ENCODE data around the gene CDK18. TPM values are rescaled to one million over a fixed set of nuclear protein-coding genes. Genes with fewer than 3 reads are reported as not detected.
A peak's percentile ranks its signal among the peaks of the same experiment; 100 is the strongest.

The CDK18 gene
- polyA plus RNA-seq, 1 donor from 2014 or later = not detected

DNA sequence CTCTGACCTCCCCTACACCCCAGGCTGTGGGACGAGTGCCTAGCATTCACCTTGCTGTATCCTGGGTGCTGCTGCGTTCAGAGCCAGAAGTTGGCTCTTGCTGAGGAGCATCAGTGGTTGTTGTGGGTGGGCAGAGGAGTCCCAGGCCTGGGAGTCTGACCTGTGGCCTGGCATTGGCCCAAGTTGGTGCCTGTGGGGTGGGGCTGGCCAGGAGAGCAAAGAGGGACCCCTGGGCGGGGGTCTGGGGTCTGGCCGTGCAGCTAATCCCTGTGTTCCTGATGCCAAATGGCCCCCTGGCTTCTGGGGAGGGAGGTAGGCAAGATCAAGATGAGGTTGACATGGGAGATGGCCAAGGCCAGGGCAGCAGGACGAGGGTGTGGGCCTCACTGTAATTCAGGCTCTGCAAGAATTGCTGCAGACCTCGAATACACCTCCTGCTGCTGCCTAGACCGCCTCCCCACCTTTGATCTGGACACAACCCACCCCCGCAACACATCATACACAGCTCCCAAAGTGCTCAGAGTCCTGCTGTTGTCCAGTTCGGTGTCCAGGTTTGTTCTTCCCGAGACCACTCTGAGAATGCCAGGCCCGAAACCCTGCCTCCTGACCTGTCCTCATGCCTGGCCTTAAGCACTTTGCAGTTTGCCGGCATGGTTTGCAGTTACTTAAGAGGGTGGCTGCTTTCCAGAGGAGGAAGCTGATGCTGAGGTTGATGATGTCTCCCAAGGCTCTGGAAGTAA, 28.7 kb downstream of the CDK18 start:
- H3K4me3 ChIP-seq (ENCODE audit: low read length) = no peak overlapping the region
- H3K9me2 ChIP-seq (ENCODE audit: insufficient read depth, low read length) = no peaks in the 10 kb centered on the region
- no peaks in the 10 kb centered on the region for H3K36me3 ChIP-seq (ENCODE audit: insufficient read depth, low read length)
- no peaks in the 10 kb centered on the region for H3K27me3 ChIP-seq (ENCODE audit: insufficient read depth, low read depth, low read length)
- no peaks in the 10 kb centered on the region for H3F3A ChIP-seq (ENCODE audit: insufficient read depth, low read length, poor library complexity, severe bottlenecking)
- no peaks in the 10 kb centered on the region for H3K9me3 ChIP-seq (ENCODE audit: low read length)
- peak overlapping the region; percentile 20 for H3K9ac ChIP-seq (ENCODE audit: low read length)
- no peaks in the 10 kb centered on the region for H3K79me2 ChIP-seq (replicated peaks; ENCODE audit: insufficient read depth, low read length)
- no peak overlapping the region for H2AFZ ChIP-seq (ENCODE audit: low read depth, low read length)
- H3K27ac ChIP-seq (ENCODE audit: low read length) = peak overlapping the region; percentile 8
- no peak overlapping the region for H3K4me2 ChIP-seq (ENCODE audit: low read length)
- H4K20me1 ChIP-seq (ENCODE audit: insufficient read depth) = no peaks in the 10 kb centered on the region
- TF ChIP-seq SMC3 (conservative IDR thresholded peaks at IDR 0.05; ENCODE audit: poor library complexity) = no peak
- TF ChIP-seq, protein P1, sequence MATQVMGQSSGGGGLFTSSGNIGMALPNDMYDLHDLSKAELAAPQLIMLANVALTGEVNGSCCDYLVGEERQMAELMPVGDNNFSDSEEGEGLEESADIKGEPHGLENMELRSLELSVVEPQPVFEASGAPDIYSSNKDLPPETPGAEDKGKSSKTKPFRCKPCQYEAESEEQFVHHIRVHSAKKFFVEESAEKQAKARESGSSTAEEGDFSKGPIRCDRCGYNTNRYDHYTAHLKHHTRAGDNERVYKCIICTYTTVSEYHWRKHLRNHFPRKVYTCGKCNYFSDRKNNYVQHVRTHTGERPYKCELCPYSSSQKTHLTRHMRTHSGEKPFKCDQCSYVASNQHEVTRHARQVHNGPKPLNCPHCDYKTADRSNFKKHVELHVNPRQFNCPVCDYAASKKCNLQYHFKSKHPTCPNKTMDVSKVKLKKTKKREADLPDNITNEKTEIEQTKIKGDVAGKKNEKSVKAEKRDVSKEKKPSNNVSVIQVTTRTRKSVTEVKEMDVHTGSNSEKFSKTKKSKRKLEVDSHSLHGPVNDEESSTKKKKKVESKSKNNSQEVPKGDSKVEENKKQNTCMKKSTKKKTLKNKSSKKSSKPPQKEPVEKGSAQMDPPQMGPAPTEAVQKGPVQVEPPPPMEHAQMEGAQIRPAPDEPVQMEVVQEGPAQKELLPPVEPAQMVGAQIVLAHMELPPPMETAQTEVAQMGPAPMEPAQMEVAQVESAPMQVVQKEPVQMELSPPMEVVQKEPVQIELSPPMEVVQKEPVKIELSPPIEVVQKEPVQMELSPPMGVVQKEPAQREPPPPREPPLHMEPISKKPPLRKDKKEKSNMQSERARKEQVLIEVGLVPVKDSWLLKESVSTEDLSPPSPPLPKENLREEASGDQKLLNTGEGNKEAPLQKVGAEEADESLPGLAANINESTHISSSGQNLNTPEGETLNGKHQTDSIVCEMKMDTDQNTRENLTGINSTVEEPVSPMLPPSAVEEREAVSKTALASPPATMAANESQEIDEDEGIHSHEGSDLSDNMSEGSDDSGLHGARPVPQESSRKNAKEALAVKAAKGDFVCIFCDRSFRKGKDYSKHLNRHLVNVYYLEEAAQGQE (IDR thresholded peaks at IDR 0.05; ENCODE audit: borderline replicate concordance) = no peak
- TF ChIP-seq, protein P2, sequence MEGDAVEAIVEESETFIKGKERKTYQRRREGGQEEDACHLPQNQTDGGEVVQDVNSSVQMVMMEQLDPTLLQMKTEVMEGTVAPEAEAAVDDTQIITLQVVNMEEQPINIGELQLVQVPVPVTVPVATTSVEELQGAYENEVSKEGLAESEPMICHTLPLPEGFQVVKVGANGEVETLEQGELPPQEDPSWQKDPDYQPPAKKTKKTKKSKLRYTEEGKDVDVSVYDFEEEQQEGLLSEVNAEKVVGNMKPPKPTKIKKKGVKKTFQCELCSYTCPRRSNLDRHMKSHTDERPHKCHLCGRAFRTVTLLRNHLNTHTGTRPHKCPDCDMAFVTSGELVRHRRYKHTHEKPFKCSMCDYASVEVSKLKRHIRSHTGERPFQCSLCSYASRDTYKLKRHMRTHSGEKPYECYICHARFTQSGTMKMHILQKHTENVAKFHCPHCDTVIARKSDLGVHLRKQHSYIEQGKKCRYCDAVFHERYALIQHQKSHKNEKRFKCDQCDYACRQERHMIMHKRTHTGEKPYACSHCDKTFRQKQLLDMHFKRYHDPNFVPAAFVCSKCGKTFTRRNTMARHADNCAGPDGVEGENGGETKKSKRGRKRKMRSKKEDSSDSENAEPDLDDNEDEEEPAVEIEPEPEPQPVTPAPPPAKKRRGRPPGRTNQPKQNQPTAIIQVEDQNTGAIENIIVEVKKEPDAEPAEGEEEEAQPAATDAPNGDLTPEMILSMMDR (IDR thresholded peaks at IDR 0.05; ENCODE audit: poor library complexity, severe bottlenecking) = no peak
- TF ChIP-seq MXI1 (conservative IDR thresholded peaks at IDR 0.05; ENCODE audit: poor library complexity, severe bottlenecking) = no peak
- no peak for TF ChIP-seq TAF1 (IDR thresholded peaks at IDR 0.05; ENCODE audit: low read depth)

DNA sequence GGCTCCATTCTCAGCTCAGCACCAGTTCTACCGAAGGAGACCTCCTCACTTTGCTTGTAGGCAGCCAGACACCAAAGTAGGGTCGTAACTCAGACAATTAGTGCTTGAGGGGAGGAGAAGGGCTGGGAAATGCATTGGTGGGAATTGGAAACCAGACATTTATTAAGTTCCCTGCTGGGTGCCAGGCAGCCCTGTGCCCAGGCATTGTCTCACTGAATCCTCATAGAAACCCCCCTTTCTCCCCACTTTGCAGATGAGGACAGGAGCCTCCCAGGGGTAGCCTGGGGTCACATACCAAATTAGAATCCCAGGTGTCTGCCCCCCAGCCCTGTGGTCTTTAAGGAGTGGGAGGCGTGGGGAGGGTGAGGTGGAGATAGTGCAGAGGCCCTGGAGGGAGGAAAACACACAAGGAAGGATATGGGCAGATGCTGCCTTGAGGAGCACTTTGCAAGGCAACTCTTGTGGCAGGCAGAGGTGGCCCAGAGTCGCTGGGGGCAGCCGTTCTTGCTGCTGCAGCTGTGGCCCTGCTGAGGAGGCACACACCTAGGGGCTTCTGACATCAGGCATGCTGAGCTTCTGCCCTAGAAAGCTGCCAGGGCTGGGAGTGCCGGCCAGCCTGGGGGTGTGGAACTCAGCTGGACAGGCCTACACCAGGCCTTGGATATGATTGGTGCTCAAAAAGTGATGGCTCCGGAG, 29.4 kb downstream of the CDK18 start:
- Histone ChIP-seq H3K27me3 (ENCODE audit: insufficient read depth, low read depth, low read length) (no peaks in the 10 kb centered on the region), H3K4me2 (ENCODE audit: low read length) (no peak overlapping the region), H2AFZ (ENCODE audit: low read depth, low read length) (no peak overlapping the region), H3F3A (ENCODE audit: insufficient read depth, low read length, poor library complexity, severe bottlenecking) (no peaks in the 10 kb centered on the region), H4K20me1 (ENCODE audit: insufficient read depth) (no peaks in the 10 kb centered on the region), H3K36me3 (ENCODE audit: insufficient read depth, low read length) (no peaks in the 10 kb centered on the region), H3K4me3 (ENCODE audit: low read length) (no peak overlapping the region), H3K9ac (ENCODE audit: low read length) (no peak overlapping the region), H3K79me2 (replicated peaks; ENCODE audit: insufficient read depth, low read length) (no peaks in the 10 kb centered on the region), H3K27ac (ENCODE audit: low read length) (no peak overlapping the region), H3K9me2 (ENCODE audit: insufficient read depth, low read length) (no peaks in the 10 kb centered on the region), H3K9me3 (ENCODE audit: low read length) (no peaks in the 10 kb centered on the region)
- TF ChIP-seq MXI1 (conservative IDR thresholded peaks at IDR 0.05; ENCODE audit: poor library complexity, severe bottlenecking) (no peak), EP300 (conservative IDR thresholded peaks at IDR 0.05; ENCODE audit: poor library complexity, severe bottlenecking) (no peak), EZH2 (IDR thresholded peaks at IDR 0.05; ENCODE audit: borderline replicate concordance, insufficient read depth, low read length, poor library complexity, severe bottlenecking) (no peak), TAF1 (IDR thresholded peaks at IDR 0.05; ENCODE audit: low read depth) (no peak), POLR2AphosphoS5 (IDR thresholded peaks at IDR 0.05) (no peak), SMC3 (conservative IDR thresholded peaks at IDR 0.05; ENCODE audit: poor library complexity) (no peak), RAD21 (conservative IDR thresholded peaks at IDR 0.05) (no peak)
- TF ChIP-seq, protein P1 (IDR thresholded peaks at IDR 0.05; ENCODE audit: borderline replicate concordance) = no peak

Data from neural cell (in vitro differentiated cells).